Loucy (cell line): ENCODE results near the gene ALDOB.
A peak's percentile ranks its signal among the peaks of the same experiment; 100 is the strongest.

Experiments used
- H2AFZ ChIP-seq: fragments of 200-600 bp; sonication (generic); 2 replicates; pipeline ENCODE4 v1.6.0; 2016; ENCODE audit warnings: antibody characterized with exemption, mild to moderate bottlenecking, low read length, moderate library complexity
- H3F3A ChIP-seq: fragments of 200-600 bp; 2 replicates; pipeline ENCODE4 v1.6.0; 2016; ENCODE audit warnings: antibody characterized with exemption, low read depth, mild to moderate bottlenecking
- H3K27me3 ChIP-seq: fragments of 200-600 bp; sonication (generic); 2 replicates; pipeline ENCODE4 v1.6.1; 2014; ENCODE audit warnings: low read length, mild to moderate bottlenecking; ENCODE audit not compliant: insufficient read depth, poor library complexity, severe bottlenecking
- H3K36me3 ChIP-seq: fragments of 200-600 bp; sonication (generic); 2 replicates; pipeline ENCODE4 v1.6.1; 2016; ENCODE audit warnings: low read length; ENCODE audit not compliant: insufficient read depth
- H3K4me1 ChIP-seq: fragments of 200-600 bp; sonication (generic); 2 replicates; pipeline ENCODE4 v1.5.1; 2014; ENCODE audit warnings: low read length, mild to moderate bottlenecking; ENCODE audit not compliant: insufficient read depth, poor library complexity, severe bottlenecking
- H3K4me2 ChIP-seq: fragments of 200-600 bp; sonication (generic); 2 replicates; pipeline ENCODE4 v1.6.0; 2014; ENCODE audit warnings: antibody characterized with exemption, low read length, low read depth, mild to moderate bottlenecking; ENCODE audit not compliant: poor library complexity, severe bottlenecking
- H3K4me3 ChIP-seq: fragments of 200-600 bp; sonication (generic); 2 replicates; pipeline ENCODE4 v1.5.1; 2014; ENCODE audit warnings: low read length, mild to moderate bottlenecking, mixed read lengths; ENCODE audit not compliant: poor library complexity, severe bottlenecking
- H3K79me2 ChIP-seq: fragments of 200-600 bp; sonication (generic); 2 replicates; pipeline ENCODE4 v1.6.1; 2014; ENCODE audit warnings: low read length; ENCODE audit not compliant: insufficient read depth
- H3K9ac ChIP-seq: fragments of 200-600 bp; sonication (generic); 2 replicates; pipeline ENCODE4 v1.6.0; 2014; ENCODE audit warnings: mild to moderate bottlenecking, low read depth, low read length, moderate library complexity; ENCODE audit not compliant: poor library complexity, severe bottlenecking
- H3K9me2 ChIP-seq: fragments of 200-600 bp; sonication (generic); replicated peaks from 2 replicates; pipeline ENCODE4 v1.6.1; 2016; ENCODE audit warnings: low read depth, low read length, mixed read lengths
- H3K9me3 ChIP-seq: fragments of 200-600 bp; sonication (generic); 2 replicates; pipeline ENCODE4 v1.6.1; 2014; ENCODE audit warnings: mild to moderate bottlenecking, antibody characterized with exemption, low read length, low read depth; ENCODE audit not compliant: insufficient read depth
- H4K20me1 ChIP-seq: fragments of 200-600 bp; sonication (generic); 2 replicates; pipeline ENCODE4 v1.6.0; 2014; ENCODE audit warnings: antibody characterized with exemption, low read length, mild to moderate bottlenecking; ENCODE audit not compliant: insufficient read depth, poor library complexity, severe bottlenecking
- CTCF ChIP-seq: fragments of 200-600 bp; sonication (generic); conservative IDR thresholded peaks from 2 replicates; pipeline ENCODE4 v1.5.1; 2014; ENCODE audit warnings: mild to moderate bottlenecking, antibody characterized with exemption, low read length
- EZH2phosphoT487 ChIP-seq: fragments of 200-600 bp; IDR thresholded peaks from 2 replicates; pipeline ENCODE4 v1.6.1; 2018; ENCODE audit warnings: antibody characterized with exemption, mild to moderate bottlenecking, moderate library complexity, borderline replicate concordance

ALDOB gene

GRCh38 chr9:101466863-101467262, 31.3 kb upstream of the ALDOB start:
- Histone ChIP-seq H3K27me3 (peaks cover 7% of the 10 kb centered on the region), H3F3A (no peaks in the 10 kb centered on the region), H3K9me3 (no peaks in the 10 kb centered on the region), H3K4me1 (no peaks in the 10 kb centered on the region), H4K20me1 (no peaks in the 10 kb centered on the region), H3K79me2 (no peaks in the 10 kb centered on the region), H3K36me3 (no peaks in the 10 kb centered on the region), H3K4me3 (no peak overlapping the region), H3K9ac (no peak overlapping the region), H3K4me2 (no peak overlapping the region), H2AFZ (no peak overlapping the region), H3K9me2 (no peaks in the 10 kb centered on the region)
- TF ChIP-seq EZH2phosphoT487 (no peak), CTCF (no peak)

- H3K27me3 ChIP-seq, result no peaks in the 10 kb centered on the region
- TF ChIP-seq EZH2phosphoT487 (no peak), CTCF (peak; percentile 37)
- H3K9me3 ChIP-seq, result no peaks in the 10 kb centered on the region
- no peak overlapping the region for H3K4me3 ChIP-seq
- no peak overlapping the region for H2AFZ ChIP-seq
- no peak overlapping the region for H3K9ac ChIP-seq
- H3K36me3 ChIP-seq, result no peaks in the 10 kb centered on the region
- H3K4me2 ChIP-seq, result no peak overlapping the region
- no peaks in the 10 kb centered on the region for H3K79me2 ChIP-seq
- H4K20me1 ChIP-seq, result no peaks in the 10 kb centered on the region
- H3K9me2 ChIP-seq, result no peaks in the 10 kb centered on the region
- H3F3A ChIP-seq, result no peaks in the 10 kb centered on the region
- H3K4me1 ChIP-seq, result no peaks in the 10 kb centered on the region
Measured at GRCh38 chr9:101465326-101465915, 29.8 kb upstream of the ALDOB start.

GRCh38 chr9:101463397-101463796, 27.8 kb upstream of the ALDOB start:
- H3K9ac ChIP-seq, result no peak overlapping the region
- no peaks in the 10 kb centered on the region for H3K4me1 ChIP-seq
- H3K9me2 ChIP-seq, result no peaks in the 10 kb centered on the region
- H2AFZ ChIP-seq, result no peak overlapping the region
- no peaks in the 10 kb centered on the region for H3K9me3 ChIP-seq
- H3F3A ChIP-seq, result no peaks in the 10 kb centered on the region
- H3K27me3 ChIP-seq, result no peaks in the 10 kb centered on the region
- no peak for TF ChIP-seq EZH2phosphoT487
- no peak for TF ChIP-seq CTCF
- no peaks in the 10 kb centered on the region for H3K79me2 ChIP-seq
- no peak overlapping the region for H3K4me2 ChIP-seq
- H3K36me3 ChIP-seq, result no peaks in the 10 kb centered on the region
- no peaks in the 10 kb centered on the region for H4K20me1 ChIP-seq
- H3K4me3 ChIP-seq, result no peak overlapping the region
